SH-SY5Y (cell line): ENCODE data around the gene STAC3.

Experiments used
- GATA2 ChIP-seq: IDR thresholded peaks from 2 replicates; pipeline ENCODE4 v1.6.1; 2011; ENCODE audit warnings: mild to moderate bottlenecking, low read depth, low read length
- GATA3 ChIP-seq: IDR thresholded peaks from 2 replicates; pipeline ENCODE4 v1.6.1; 2011; ENCODE audit warnings: low read depth, mild to moderate bottlenecking, low read length, moderate library complexity

Gene STAC3

DNA sequence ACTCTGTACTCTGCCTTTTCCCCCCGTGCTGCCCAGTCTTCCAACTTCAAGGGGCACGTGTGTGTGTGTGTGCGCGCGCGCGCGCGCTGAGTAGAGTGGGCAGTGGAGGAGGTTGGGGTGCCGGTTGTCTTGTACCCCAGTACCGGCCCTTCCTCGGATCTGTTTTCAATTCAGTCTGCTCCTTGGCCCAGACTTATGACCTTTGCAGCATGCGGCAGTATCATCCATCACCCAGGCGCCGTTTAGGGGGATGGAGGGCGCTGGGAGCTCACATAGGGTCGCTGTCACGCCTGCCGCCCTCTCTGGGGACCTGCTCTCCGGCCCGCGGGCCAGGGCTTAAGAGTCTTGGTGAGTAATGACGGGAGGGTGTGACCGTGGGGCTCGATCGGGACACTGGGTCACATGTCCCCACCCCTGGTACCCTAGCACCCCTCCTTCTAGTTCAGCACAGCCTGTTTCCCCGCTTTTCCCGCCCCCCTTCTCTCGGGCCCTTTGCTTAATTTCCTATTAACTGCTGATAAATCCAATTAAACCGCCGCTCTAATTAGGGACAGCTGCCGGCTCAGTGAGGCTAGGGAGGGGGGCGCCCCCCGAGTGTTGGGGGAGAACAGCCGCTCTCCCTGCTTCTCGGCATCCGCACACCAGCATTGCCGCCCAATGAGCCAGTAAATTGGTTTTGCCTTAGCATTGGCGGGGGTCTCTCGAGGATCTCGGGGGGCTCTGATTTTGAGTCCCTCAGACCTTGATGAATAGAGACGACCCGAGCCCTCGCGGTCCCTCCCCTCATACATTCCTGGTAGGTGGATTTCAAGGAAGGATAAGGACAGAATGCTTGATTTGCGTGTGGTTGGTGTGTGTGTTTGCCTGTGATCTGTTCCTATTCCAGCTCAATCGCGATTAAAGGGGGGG, 9.3 kb downstream of the STAC3 start:
- TF ChIP-seq GATA3: no peak
- no peak for TF ChIP-seq GATA2

DNA sequence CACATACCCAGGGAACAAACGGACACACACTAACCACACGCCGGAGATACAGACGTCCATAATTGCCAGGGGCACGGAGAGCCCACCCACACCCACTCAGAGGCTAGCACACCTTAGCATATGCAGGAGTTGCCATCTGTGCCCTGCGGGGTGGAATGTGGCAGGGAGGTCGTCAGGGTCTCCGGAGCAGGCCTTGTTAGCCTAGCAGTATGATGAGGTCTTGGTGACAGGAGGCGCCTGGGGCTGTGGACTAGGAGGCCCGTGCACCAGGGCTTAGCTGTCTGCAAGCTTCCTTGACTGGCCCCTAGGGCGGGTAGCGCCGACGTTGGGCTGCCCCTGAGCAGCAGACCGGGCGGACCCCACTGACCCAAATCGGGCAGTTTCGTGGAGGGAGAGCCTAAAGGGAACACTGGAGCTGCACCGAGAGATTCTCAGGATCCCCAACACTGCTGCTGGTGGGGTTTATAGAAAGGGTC, 10.0 kb downstream of the STAC3 start:
- no peak for TF ChIP-seq GATA2
- TF ChIP-seq GATA3: no peak

DNA sequence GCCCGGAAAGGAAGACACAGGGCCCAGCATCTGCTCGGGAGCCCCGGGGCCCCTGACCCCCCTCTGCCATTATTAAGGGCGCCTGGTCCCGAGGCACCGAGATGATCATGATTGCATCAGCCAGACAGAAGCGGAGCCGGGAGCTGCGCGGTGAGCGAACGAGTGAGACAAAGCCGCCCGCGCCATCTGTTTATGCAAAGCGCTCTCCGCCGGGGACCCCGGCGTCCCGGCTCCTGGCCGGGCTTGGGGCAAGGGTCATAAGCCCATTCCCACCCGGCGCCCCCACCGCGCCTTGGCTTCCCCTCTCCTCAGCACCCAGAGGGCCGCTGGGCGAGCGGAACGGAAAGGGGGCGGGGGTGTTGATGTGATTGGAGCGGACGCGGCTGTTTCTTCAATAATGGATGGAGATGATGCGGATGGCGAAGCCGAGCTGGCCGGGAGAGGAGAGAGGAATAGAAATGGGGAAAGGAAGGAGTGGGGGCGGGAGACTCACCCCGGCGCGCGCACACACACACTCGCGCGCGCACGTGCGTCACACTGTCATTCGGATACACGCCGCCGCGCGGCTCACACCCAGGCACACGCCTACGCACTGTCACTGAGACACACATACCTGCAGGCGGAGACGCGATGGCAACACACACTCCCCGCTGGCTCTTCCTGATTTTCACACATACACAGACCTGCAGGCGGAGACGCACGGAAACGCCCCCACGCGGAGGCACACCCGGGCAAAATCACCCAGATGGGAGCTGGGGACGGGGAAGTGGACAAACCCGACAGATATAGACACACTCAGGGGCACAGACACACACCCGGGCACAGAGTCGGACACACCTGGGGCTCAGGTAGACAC, 10.7 kb downstream of the STAC3 start:
- TF ChIP-seq GATA3 (no peak), GATA2 (peak; percentile 73)

DNA sequence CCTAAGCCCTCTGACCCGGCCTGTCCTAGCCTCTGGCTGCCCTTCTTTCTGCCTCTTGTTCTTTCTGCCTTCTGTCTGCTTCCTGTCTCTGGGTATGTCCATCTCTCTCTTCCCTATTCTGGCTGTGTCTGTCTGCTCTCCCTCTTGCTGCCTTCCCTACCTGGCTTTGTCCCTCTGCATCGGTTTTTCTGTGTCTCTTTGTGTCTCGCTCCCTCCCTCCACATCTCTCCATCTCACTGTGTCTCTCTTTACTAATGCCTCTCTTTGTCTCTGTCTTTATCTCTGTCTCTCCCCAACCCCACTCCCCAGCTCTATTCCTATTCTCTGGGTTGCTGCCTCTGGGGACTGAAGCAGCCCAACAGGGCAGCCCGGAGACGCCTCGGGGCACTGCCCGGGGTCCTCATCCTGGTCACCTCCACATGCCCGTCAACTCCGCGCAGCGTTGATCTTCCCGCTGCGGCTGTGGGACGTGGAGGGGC, 11.4 kb downstream of the STAC3 start:
- TF ChIP-seq GATA3 (no peak), GATA2 (no peak)

DNA sequence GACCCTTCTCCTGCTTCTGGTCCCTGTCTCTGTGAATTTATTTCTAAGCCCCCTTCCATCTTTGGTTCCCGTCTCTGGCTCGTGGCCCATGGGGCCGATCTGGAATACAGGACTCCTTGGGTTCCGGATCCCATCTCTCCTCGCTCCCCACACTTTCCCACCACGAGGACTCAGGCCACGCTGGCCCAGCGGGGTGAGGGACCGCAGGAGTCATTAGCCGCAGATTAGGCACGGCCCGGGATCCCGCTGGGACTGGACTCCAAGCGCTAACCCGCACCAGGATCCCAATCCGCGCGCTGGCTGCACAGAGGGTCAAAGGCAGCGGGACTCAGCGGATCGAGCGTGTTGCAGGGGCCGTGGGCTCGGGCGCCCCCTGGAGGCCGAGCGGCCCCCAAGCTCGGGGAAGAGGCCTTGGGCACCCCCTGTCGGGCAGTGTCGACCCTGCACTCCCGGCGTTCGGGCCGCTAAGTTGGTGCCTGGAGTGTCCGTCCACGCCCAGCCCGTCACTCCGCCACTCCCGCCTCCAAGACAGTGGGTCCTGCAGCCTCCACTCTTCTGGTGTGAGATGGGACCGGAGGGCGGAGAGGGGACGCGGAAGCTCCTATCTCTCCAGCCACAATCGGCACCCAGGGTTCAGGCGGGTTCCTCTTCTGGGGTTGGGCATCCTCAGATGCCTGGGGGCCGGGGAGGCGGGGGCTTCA, 12.0 kb downstream of the STAC3 start:
- no peak for TF ChIP-seq GATA2
- no peak for TF ChIP-seq GATA3

DNA sequence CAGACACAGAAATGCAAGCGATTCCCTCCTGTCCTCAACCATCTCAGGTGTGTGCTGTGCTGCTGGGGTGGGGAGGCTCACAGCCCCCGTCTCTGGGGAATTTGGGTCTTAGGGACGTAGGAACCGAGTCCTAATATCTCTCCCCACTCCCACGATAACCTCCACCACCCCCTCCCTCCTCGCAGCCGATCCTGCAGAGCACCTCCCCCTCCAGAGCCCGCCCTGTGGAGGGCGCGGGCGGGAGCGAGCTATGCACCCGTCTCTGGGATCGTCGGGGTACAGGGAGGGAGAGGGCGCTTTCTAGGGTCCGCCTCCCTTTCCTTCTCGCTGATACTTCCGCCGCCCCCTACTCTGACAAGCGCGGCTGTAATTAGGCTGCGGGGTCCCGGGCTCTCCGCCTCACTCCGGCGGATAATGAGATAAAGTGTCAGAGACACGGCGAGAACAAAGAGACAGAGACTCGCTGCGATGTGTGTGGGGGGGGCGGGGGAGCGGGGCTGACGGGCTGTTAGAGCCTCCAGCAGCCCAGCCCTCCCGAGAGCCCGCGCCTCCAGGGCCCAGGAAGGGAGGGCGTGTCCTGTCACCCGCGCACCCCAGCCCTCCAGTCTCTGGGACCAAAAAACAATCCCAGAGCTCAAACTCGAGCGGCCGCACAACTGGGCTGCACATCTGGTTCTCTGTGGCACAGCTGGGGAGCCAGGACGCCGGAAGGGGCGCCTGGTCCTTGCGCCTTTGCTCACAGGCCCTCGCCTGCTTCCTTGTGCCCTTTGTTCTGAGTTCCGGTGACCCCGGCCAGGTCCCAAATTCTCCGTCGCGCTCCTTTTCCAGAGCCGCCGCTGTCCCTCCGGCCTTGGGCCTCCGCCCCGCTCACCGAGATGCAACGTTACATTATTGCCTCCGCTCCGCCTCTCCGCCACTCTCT, 12.8 kb downstream of the STAC3 start:
- no peak for TF ChIP-seq GATA2

DNA sequence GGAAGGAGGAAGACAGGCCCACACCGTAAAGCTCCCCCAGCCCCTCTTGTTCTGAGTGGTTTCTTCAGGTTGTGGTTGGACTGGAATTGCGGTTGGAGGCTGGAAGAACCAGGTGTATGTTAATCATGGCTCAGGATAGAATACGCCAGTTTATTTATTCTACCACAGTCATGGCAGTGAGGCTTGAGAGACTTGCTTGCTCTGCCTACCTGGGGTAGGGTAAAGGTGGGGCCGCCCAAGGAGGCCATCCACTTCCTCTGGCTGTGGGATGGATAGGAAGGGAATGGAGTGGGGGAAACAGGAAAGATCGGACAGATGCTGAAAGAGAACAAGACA, 13.4 kb downstream of the STAC3 start:
- TF ChIP-seq GATA2 (no peak), GATA3 (no peak)

DNA sequence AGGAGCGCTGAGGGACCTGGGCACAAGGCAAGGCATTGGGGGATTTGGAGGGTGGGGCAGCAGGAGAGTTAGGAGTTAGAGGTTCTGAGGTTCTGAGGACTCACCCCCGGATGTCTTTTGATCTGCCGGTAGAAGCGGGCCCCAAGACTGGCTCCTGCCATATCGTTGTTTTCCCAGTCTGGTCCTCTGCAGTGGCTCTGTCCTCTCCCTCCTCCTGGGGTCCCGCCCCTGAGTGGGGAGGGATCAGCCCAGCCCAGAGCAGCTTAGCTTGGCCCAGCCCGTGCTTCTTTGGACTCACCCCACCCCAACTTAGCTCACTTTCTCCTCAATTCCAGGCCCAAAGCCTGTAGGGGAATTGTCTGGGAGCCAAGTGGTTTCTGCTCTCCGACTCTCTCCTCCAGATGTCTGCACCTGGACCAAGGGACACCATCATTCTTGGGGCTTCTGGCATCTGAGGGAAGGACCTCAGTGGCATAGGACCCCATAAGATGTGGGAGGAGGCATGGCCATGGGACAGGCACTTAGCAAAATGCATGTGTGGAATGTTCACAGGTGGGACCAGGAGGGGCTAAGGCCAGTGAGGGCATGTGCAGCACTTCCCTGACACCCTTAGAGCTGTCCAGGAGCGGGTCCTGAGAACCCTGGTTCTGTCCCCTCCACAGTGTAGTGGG, 13.9 kb downstream of the STAC3 start:
- no peak for TF ChIP-seq GATA2
- TF ChIP-seq GATA3: no peak

DNA sequence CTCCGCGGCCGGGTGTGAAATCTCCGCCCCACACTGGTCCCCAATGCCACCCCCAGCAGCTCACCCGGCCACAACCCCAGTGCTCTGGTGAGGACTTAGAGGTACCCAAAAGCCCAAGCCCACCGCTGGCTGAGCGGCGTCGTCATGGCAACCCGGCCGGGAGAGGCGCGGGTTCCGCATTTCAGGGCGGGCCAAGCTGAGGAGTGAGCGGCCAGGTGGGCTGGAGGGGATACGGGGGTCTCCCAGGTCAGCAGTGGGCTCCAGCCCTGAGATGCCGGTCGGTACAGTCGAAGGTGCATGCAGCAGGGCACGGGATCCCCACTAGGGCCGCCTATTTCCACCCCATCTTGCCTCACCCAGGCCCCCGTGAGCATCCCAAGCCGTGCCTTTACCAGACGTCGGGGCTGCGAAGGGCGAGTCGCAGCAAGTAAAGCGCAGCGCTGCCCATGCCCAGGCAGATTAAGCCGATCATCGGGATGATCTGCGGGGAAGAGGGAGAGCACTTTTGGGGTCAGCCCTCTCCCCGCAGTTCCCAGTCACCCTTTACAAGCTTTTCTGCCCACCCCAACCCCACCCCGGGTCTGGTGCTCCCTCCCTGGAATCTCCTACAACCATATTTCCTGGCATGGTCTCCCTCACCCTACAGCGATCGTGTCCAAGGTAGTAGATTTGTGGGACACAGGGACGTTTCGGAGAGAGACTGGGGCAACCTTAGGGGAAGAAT, 14.6 kb downstream of the STAC3 start:
- TF ChIP-seq GATA2: no peak
- TF ChIP-seq GATA3: no peak

DNA sequence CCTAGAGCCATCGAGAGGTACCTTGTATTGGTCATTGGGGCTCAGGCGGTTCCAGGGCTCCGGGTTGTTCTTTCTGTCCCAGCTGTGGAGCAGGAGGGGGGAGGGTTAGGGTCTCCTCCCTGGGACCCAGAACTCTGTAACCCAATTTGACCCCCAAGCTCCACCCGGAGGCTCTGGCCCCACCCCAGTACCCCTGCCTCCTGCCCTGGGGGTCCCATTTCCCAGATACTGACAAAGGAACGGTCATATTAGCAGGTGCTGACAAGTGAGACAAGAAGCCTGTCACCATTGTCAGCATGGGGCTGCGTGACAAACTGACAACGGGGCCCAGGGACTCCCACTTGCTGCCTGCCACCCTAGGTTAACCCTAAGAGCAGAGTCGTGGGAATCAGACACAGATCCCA, 15.3 kb downstream of the STAC3 start:
- TF ChIP-seq GATA3: no peak
- no peak for TF ChIP-seq GATA2

DNA sequence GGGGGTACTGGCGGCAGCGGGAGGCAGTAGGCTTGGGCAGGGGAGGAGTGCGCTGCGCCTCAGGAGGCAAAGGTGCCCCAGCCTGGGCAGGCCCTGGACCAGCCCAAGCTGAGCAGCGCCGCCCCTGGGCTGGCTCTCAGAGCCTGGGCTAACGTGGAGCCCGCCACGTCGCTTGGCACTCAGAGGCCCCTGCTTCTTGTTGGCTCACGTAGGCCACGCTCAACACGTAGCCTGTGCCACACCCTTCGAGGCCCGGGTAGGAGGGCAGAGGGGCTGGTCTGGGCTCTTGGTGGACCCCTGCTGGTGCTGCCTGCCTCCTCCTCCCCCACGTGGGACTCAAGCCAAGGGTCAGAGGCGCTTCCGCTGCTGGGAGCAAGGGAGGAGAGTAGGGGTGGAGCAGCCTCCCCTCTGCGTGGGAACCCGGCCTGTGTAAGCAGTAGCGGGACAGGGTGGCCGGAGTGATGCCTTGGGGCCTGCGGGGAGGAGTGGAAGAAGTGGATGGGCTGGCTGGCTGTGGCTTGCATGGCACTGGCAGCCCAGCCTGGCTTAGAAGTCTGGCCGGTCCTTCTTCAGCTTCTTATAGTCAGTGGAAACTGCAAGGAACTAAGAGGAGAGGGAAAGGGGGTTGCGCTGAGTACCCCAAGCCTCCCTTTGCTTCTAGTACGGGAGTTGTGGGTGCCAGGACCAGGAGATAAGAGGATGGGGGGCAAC, 15.8 kb downstream of the STAC3 start:
- TF ChIP-seq GATA2 (no peak), GATA3 (no peak)

DNA sequence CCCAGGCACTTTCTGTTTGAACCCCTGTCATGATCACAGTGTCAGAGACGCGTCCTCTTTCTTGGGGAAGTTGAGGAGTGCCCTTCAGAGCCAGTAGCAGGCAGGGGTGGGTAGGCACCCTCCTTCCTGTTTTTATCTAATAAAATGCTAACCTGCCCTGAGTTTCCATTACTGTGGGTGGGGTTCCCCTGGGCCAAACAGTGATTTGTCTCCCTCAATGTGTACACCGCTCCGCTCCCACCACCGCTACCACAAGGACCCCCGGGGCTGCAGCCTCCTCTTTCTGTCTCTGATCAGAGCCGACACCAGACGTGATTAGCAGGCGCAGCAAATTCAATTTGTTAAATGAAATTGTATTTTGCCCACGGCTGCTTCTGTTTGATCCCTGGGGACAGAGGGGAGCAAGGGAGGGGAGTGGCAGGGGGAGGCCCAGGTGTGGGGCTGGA, 16.4 kb downstream of the STAC3 start:
- TF ChIP-seq GATA2 (no peak), GATA3 (no peak)
